ENCODE measurements around the gene ME3. TPM values are rescaled to one million over a fixed set of nuclear protein-coding genes. Genes with fewer than 3 reads are reported as not detected.

Gene ME3
- total RNA-seq, 1 donor from 2014 or later = 10.3 TPM

DNA sequence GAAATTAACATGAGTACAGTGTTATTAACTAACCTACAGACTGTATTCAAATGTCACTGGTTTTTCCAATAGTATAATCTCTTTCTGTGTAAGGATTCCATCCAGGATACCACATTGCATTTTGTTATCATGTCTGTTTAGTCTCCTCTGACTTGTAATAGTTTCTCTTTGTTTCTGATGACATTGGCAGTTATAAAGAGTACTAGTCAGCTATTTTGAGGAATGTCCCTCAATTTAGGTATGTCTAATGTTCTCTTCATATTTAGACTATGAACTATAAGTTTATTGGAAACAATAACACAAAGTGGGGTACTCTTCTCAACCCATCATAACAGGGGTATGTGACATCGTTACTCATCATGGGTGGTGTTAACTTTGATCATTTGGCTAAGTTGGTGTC is 20.3 kb upstream of the ME3 start:
- Histone ChIP-seq H3K4me3 (ENCODE audit: low read depth, low read length) (no peak overlapping the region), H3K36me3 (ENCODE audit: control insufficient read depth, insufficient read depth, low read length) (no peaks in the 10 kb centered on the region), H3K27me3 (ENCODE audit: control insufficient read depth, insufficient read depth, low read length) (no peaks in the 10 kb centered on the region)
- no peak for DNase-seq (ENCODE audit: low read depth)
- FAIRE-seq = no peak
- TF ChIP-seq, protein P1, sequence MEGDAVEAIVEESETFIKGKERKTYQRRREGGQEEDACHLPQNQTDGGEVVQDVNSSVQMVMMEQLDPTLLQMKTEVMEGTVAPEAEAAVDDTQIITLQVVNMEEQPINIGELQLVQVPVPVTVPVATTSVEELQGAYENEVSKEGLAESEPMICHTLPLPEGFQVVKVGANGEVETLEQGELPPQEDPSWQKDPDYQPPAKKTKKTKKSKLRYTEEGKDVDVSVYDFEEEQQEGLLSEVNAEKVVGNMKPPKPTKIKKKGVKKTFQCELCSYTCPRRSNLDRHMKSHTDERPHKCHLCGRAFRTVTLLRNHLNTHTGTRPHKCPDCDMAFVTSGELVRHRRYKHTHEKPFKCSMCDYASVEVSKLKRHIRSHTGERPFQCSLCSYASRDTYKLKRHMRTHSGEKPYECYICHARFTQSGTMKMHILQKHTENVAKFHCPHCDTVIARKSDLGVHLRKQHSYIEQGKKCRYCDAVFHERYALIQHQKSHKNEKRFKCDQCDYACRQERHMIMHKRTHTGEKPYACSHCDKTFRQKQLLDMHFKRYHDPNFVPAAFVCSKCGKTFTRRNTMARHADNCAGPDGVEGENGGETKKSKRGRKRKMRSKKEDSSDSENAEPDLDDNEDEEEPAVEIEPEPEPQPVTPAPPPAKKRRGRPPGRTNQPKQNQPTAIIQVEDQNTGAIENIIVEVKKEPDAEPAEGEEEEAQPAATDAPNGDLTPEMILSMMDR (IDR thresholded peaks at IDR 0.05; ENCODE audit: insufficient read depth, low read length, severe bottlenecking) = no peak

DNA sequence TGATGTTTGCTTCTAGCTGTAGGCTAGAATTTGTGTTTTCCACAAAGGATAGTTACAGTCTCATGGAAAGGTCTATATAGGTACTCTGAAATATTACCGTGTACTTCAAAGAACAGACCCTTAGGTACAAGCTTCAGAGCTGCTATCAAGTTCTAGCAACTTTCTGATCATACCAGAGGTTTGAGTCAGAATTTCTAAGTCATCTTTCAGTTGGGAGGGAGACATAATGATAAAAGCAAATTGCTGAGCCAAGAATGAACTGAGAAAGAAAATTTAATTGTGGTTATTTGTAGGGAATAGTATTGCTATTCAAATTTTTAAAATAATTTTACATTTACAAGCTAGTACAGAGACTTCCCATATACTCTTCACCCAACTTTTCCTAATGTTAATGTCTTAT is 19.9 kb upstream of the ME3 start:
- TF ChIP-seq, protein P1 (IDR thresholded peaks at IDR 0.05; ENCODE audit: insufficient read depth, low read length, severe bottlenecking) = no peak
- H3K36me3 ChIP-seq (ENCODE audit: control insufficient read depth, insufficient read depth, low read length) = no peaks in the 10 kb centered on the region
- no peaks in the 10 kb centered on the region for H3K27me3 ChIP-seq (ENCODE audit: control insufficient read depth, insufficient read depth, low read length)
- FAIRE-seq (no peak), DNase-seq (ENCODE audit: low read depth) (peak; percentile 67)
- H3K4me3 ChIP-seq (ENCODE audit: low read depth, low read length) = no peak overlapping the region

DNA sequence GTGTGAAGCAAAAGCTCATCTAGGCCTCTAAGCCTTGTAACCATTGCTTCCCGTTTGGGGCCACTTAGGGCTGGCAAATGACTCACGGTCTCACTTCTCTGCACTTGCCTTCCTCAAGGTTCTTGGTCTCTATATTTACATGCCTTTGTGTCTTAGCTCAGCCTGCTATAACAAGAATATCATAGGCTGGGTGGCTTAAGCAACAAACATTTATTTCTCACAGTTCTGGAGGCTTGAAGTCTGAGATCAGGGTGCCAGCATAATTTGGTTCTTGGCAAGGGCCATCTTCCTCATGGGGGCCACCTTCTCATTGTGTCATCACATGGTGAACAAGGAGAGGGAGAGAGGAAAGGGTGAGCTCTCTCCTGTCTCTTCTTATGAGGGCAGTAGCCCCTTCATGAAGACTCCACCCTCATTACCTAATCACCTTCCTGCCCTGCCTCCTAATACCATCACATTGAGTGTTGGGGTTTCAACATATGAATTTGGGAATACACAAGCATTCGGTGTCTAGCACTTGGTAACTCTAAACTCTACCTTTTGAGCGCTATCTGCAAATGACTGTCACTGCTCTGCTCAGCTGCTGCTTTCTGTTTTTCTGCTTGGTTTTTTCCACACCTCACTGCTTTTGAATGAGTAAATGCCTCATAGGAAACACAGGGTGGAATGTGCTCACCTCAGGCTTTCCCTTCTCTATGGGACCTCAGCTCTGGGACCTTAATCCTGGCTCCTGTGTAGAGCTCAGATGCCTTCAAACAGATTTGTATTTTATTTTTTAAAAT is 16.2 kb upstream of the ME3 start:
- FAIRE-seq (peak; percentile 43), DNase-seq (ENCODE audit: low read depth) (peak; percentile 90)
- H3K4me3 ChIP-seq (ENCODE audit: low read depth, low read length) = no peak overlapping the region
- no peaks in the 10 kb centered on the region for H3K36me3 ChIP-seq (ENCODE audit: control insufficient read depth, insufficient read depth, low read length)
- TF ChIP-seq, protein P1 (IDR thresholded peaks at IDR 0.05; ENCODE audit: insufficient read depth, low read length, severe bottlenecking) = no peak
- no peaks in the 10 kb centered on the region for H3K27me3 ChIP-seq (ENCODE audit: control insufficient read depth, insufficient read depth, low read length)

DNA sequence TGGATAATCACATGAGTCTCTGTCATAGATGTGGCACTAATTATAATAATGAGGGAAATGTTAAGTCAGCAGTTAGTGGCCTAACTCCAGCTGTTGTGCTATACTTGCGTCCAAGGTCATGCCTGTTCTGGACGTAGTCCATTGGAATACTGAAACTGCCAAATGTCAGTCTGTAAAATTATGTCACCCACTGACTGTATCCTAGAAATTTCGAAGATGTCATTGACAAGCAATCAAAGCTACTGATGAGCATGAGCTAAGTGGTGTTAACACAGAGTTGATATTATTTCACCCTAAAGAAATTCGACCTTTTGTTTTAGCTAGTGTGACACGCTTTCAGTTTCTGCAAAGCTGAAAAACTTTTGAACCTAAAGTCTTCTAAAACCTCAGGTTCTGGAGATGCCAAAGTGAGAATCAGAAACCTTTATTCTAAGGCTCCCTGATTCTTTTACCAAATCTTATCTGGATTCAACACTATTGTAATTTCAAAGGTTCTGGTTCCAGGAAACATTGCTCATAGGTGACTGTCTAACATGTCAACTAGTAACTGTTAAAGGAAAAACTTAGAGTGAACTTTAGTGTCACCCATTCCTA is 14.9 kb upstream of the ME3 start:
- no peak for DNase-seq (ENCODE audit: low read depth)
- no peak for FAIRE-seq
- Histone ChIP-seq H3K27me3 (ENCODE audit: control insufficient read depth, insufficient read depth, low read length) (no peaks in the 10 kb centered on the region), H3K36me3 (ENCODE audit: control insufficient read depth, insufficient read depth, low read length) (no peaks in the 10 kb centered on the region), H3K4me3 (ENCODE audit: low read depth, low read length) (no peak overlapping the region)
- TF ChIP-seq, protein P1 (IDR thresholded peaks at IDR 0.05; ENCODE audit: insufficient read depth, low read length, severe bottlenecking) = no peak

DNA sequence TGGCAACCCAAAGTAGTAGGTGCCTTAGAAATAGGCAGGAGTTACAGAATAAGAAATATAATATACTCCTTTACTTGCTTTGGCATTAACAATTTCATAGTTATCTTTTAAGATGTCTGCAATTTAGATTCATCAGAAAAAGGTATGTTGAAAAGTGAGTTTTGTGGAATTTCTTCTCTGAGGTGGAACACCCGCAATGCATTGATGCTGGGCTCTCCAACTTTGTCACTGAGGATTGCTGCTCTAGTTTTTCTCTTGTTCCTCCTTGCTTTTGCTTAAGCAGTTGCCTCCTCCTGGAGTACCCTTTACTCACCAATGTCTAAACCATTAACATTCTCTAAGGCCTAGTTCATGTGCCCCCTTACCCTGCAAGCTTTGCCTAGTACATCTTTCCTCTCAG is 14.1 kb upstream of the ME3 start:
- TF ChIP-seq, protein P1 (IDR thresholded peaks at IDR 0.05; ENCODE audit: insufficient read depth, low read length, severe bottlenecking) = no peak
- DNase-seq (ENCODE audit: low read depth) (no peak), FAIRE-seq (no peak)
- Histone ChIP-seq H3K4me3 (ENCODE audit: low read depth, low read length) (no peak overlapping the region), H3K36me3 (ENCODE audit: control insufficient read depth, insufficient read depth, low read length) (no peaks in the 10 kb centered on the region), H3K27me3 (ENCODE audit: control insufficient read depth, insufficient read depth, low read length) (no peaks in the 10 kb centered on the region)

DNA sequence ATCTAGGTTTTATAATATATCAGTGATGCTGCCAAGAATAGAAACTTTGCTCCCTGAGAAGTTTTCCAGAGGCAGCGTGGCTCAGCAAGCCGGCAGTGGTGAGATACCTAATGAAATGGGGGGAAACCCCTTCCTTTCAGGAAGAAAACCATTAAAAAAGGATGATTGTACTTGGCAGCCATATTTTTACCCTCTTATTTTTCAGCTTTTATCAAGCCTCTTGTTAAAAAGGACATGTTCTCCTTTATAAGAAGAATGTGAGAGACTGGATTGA is 9.0 kb upstream of the ME3 start:
- Histone ChIP-seq H3K4me3 (ENCODE audit: low read depth, low read length) (no peak overlapping the region), H3K36me3 (ENCODE audit: control insufficient read depth, insufficient read depth, low read length) (no peaks in the 10 kb centered on the region), H3K27me3 (ENCODE audit: control insufficient read depth, insufficient read depth, low read length) (no peaks in the 10 kb centered on the region)
- TF ChIP-seq, protein P1 (IDR thresholded peaks at IDR 0.05; ENCODE audit: insufficient read depth, low read length, severe bottlenecking) = no peak
- FAIRE-seq (no peak), DNase-seq (ENCODE audit: low read depth) (no peak)

Measured in bronchial epithelial cell (primary cell).